Measurements from ENCODE around the gene PLEKHM2. TPM values are rescaled to one million over a fixed set of nuclear protein-coding genes. Genes with fewer than 3 reads are reported as not detected.

The PLEKHM2 gene
- total and polyA plus RNA-seq, 2 of the 8 experiments (the other 6 are each of a cell fraction or from before 2014, with no cell fraction given): 38.3 to 47.6 TPM

- Histone ChIP-seq H2AK5ac (ENCODE audit: low read depth, low read length) (no peak overlapping the region), H3K23ac (ENCODE audit: insufficient read length) (no peak overlapping the region), H2BK12ac (ENCODE audit: low read depth, low read length) (no peak overlapping the region), H3K4me2 (ENCODE audit: insufficient read depth in 1 of 2, low read depth in 2 of 2, low read length in 2 of 2) (no peak overlapping the region), H2BK15ac (ENCODE audit: low read length) (no peak overlapping the region), H3K79me2 (ENCODE audit: control insufficient read depth in 1 of 2, insufficient read depth in 2 of 2, low read length in 2 of 2) (no peaks in the 10 kb centered on the region), H4K8ac (ENCODE audit: extremely low read depth, insufficient read depth, low read length) (no peak overlapping the region), H3K27ac (ENCODE audit: low read depth, low read length) (no peak overlapping the region), H3K9me3 (ENCODE audit: insufficient read depth in 2 of 2, low read depth in 1 of 2, low read length in 1 of 2) (no peaks in the 10 kb centered on the region), H2BK120ac (replicated peaks; ENCODE audit: low read depth, low read length) (no peak overlapping the region), H3K14ac (ENCODE audit: insufficient read length) (no peak overlapping the region), H3K4me3 (ENCODE audit: extremely low read depth in 1 of 4, insufficient read depth in 2 of 4, low read depth in 3 of 4, low read length in 4 of 4) (no peak overlapping the region), H3K36me3 (ENCODE audit: control insufficient read depth in 2 of 4, insufficient read depth in 4 of 4, low read length in 3 of 4) (peaks cover 1 to 8% (median 3%) of the 10 kb centered on the region in 4 experiments; a peak in 5 of 8 replicates), H4K20me1 (replicated peaks in 1 of 2; ENCODE audit: control insufficient read depth in 1 of 2, insufficient read depth in 2 of 2, low read length in 2 of 2) (peaks cover 4 to 7% of the 10 kb centered on the region in 2 experiments), H2BK5ac (ENCODE audit: low read depth, low read length) (0 out of 2 replicates have a peak overlapping the region, but pooled peaks have one; percentile 35), H3K9ac (replicated peaks in 1 of 4; ENCODE audit: extremely low read depth in 1 of 4, low read depth in 3 of 4, low read length in 3 of 4) (no peak overlapping the region), H4K91ac (replicated peaks; ENCODE audit: insufficient read length, low read length) (no peak overlapping the region), H3K27me3 (replicated peaks in 1 of 4; ENCODE audit: control insufficient read depth in 3 of 4, extremely low read depth in 1 of 4, insufficient read depth in 3 of 4, low read length in 3 of 4) (no peaks in the 10 kb centered on the region), H3K56ac (replicated peaks; ENCODE audit: insufficient read length, low read depth, low read length) (no peak overlapping the region), H2AFZ (ENCODE audit: low read length) (no peak overlapping the region), H3K4ac (replicated peaks; ENCODE audit: insufficient read length, low read depth, low read length) (no peak overlapping the region), H3K23me2 (ENCODE audit: low read depth, low read length) (no peaks in the 10 kb centered on the region), H2BK20ac (ENCODE audit: low read length) (no peak overlapping the region), H3K79me1 (ENCODE audit: low read depth, low read length) (no peaks in the 10 kb centered on the region), H3K4me1 (replicated peaks in 1 of 4; ENCODE audit: control insufficient read depth in 3 of 4, insufficient read depth in 4 of 4, low read length in 3 of 4) (peaks cover 0 to 14% (median 4%) of the 10 kb centered on the region in 4 experiments; a peak in 4 of 7 replicates), H3K18ac (ENCODE audit: extremely low read depth, low read length) (no peak overlapping the region; the same call in 1 of the 2 replicates), H4K5ac (ENCODE audit: insufficient read length, low read depth, low read length) (no peak overlapping the region)
- CTCF ChIA-PET (ENCODE audit: partially characterized antibody): interaction anchor here (1.1 to 1.2 kb wide), 3 partner anchors 33 to 162 kb away, joined by 3 read pairs; no protein-coding TSS in a partner anchor
- FAIRE-seq (no peak), DNase-seq (ENCODE audit: low read depth in 1 of 2, low spot score in 2 of 2) (no peak)
- no peak for TF ChIP-seq YY1 (IDR thresholded peaks at IDR 0.05; ENCODE audit: low read depth, low read length)
- no peak for TF ChIP-seq USF2 (IDR thresholded peaks at IDR 0.05; ENCODE audit: low read length)
- no peak for TF ChIP-seq GTF2F1 (IDR thresholded peaks at IDR 0.05; ENCODE audit: borderline replicate concordance, low read depth, low read length)
- TF ChIP-seq ASH2L (IDR thresholded peaks at IDR 0.05; ENCODE audit: low read length): no peak
- no peak for TF ChIP-seq RNF2 (IDR thresholded peaks at IDR 0.05; ENCODE audit: borderline replicate concordance, low read depth, low read length, missing control alignments, poor library complexity, severe bottlenecking)
- no peak for TF ChIP-seq MAFK (IDR thresholded peaks at IDR 0.05; ENCODE audit: low read depth, low read length)
- TF ChIP-seq SP4 (IDR thresholded peaks at IDR 0.05; ENCODE audit: low read length): no peak
- TF ChIP-seq KDM1A (IDR thresholded peaks at IDR 0.05; ENCODE audit: borderline replicate concordance, low read length): no peak
- no peak for TF ChIP-seq MAX (IDR thresholded peaks at IDR 0.05)
- WGBS, 2 experiments (ENCODE audit: extremely low coverage in 1 of 2, insufficient coverage in 1 of 2, insufficient read length in 1 of 2, insufficient replicate concordance in 2 of 2, low coverage in 1 of 2, low lambda C conversion rate in 2 of 2, missing lambda C conversion rate in 1 of 2): 84% methylated on average over 4 of the region's 12 CpGs; no CpG with 5 or more reads in 1 of the 2 experiments
- POLR2A ChIA-PET (ENCODE audit: partially characterized antibody): interaction anchor here (1.6 to 1.7 kb wide), 2 partner anchors 12 to 13 kb away, joined by 4 read pairs; no protein-coding TSS in a partner anchor
Measured at GRCh38 chr1:15735304-15736037, 51.4 kb downstream of the PLEKHM2 start.

All from H1 (cell line).